ENCODE data around the gene VAX1.

- no peak for TF ChIP-seq POLR2A (IDR thresholded peaks at IDR 0.05)
- TF ChIP-seq CTCF (IDR thresholded peaks at IDR 0.05) = no peak
Observed at GRCh38 chr10:117087521-117087920, 50.5 kb downstream of the VAX1 start.

All from prostate gland (tissue), 2 donors.